ENCODE results near the gene ZHX3.

Gene ZHX3

GRCh38 chr20:41278936-41279335 lies 38.6 kb downstream of the ZHX3 start:
- H3K36me3 ChIP-seq (ENCODE audit: control insufficient read depth in 4 of 4, insufficient read depth in 4 of 4, low read length in 3 of 4), result no peaks in the 10 kb centered on the region
- DNase-seq, result no peak
- ChIA-PET POLR2A (no interaction called here), CTCF (interaction anchor here (1.6 kb wide), 1 partner anchor 14 kb away, joined by 6 read pairs; no protein-coding TSS in a partner anchor)
- H3K27me3 ChIP-seq (replicated peaks in 2 of 5; ENCODE audit: control insufficient read depth in 4 of 5, insufficient read depth in 5 of 5, low read length in 4 of 5), result no peaks in the 10 kb centered on the region
- no peak overlapping the region for H3K27ac ChIP-seq (ENCODE audit: insufficient read depth in 1 of 2, low read depth in 1 of 2, low read length in 2 of 2, poor library complexity in 1 of 2, severe bottlenecking in 2 of 2)
- peaks cover 0 to 15% (median 7%) of the 10 kb centered on the region in 4 experiments for H3K4me1 ChIP-seq (ENCODE audit: control extremely low read depth in 1 of 4, control insufficient read depth in 4 of 4, insufficient read depth in 4 of 4, low read length in 3 of 4)
- no peak overlapping the region for H3K4me3 ChIP-seq (ENCODE audit: control insufficient read depth in 1 of 7, extremely low read depth in 1 of 7, insufficient read depth in 4 of 7, low read depth in 2 of 7, low read length in 6 of 7)
- WGBS (ENCODE audit: insufficient coverage), result 100% methylated on average over 3 of the region's 5 CpGs
- H3K9me3 ChIP-seq (ENCODE audit: control extremely low read depth in 1 of 5, control insufficient read depth in 4 of 5, insufficient read depth in 2 of 5, low read depth in 1 of 5, low read length in 4 of 5), result no peaks in the 10 kb centered on the region

GRCh38 chr20:41277049-41277448 lies 40.5 kb downstream of the ZHX3 start:
- ChIA-PET CTCF (interaction anchor here (1.5 kb wide), 1 partner anchor 63 kb away, joined by 4 read pairs; no protein-coding TSS in a partner anchor), POLR2A (no interaction called here)
- no peaks in the 10 kb centered on the region for H3K27me3 ChIP-seq (replicated peaks in 2 of 5; ENCODE audit: control insufficient read depth in 4 of 5, insufficient read depth in 5 of 5, low read length in 4 of 5)
- H3K9me3 ChIP-seq (ENCODE audit: control extremely low read depth in 1 of 5, control insufficient read depth in 4 of 5, insufficient read depth in 2 of 5, low read depth in 1 of 5, low read length in 4 of 5), result no peaks in the 10 kb centered on the region
- no peak overlapping the region for H3K4me3 ChIP-seq (ENCODE audit: control insufficient read depth in 1 of 7, extremely low read depth in 1 of 7, insufficient read depth in 4 of 7, low read depth in 2 of 7, low read length in 6 of 7)
- H3K36me3 ChIP-seq (ENCODE audit: control insufficient read depth in 4 of 4, insufficient read depth in 4 of 4, low read length in 3 of 4), result no peaks in the 10 kb centered on the region
- no peak overlapping the region for H3K27ac ChIP-seq (ENCODE audit: insufficient read depth in 1 of 2, low read depth in 1 of 2, low read length in 2 of 2, poor library complexity in 1 of 2, severe bottlenecking in 2 of 2)
- 100% methylated on average over 1 of the region's 3 CpGs for WGBS (ENCODE audit: insufficient coverage)
- peaks cover 0 to 15% (median 7%) of the 10 kb centered on the region in 4 experiments for H3K4me1 ChIP-seq (ENCODE audit: control extremely low read depth in 1 of 4, control insufficient read depth in 4 of 4, insufficient read depth in 4 of 4, low read length in 3 of 4)
- DNase-seq, result no peak

- DNase-seq, result peak in 2 of 3 donors; percentile 8 to 10
- Histone ChIP-seq H3K27ac (ENCODE audit: insufficient read depth in 1 of 2, low read depth in 1 of 2, low read length in 2 of 2, poor library complexity in 1 of 2, severe bottlenecking in 2 of 2) (no peak overlapping the region), H3K9me3 (ENCODE audit: control extremely low read depth in 1 of 5, control insufficient read depth in 4 of 5, insufficient read depth in 2 of 5, low read depth in 1 of 5, low read length in 4 of 5) (no peaks in the 10 kb centered on the region), H3K4me1 (ENCODE audit: control extremely low read depth in 1 of 4, control insufficient read depth in 4 of 4, insufficient read depth in 4 of 4, low read length in 3 of 4) (peaks cover 0 to 15% (median 7%) of the 10 kb centered on the region in 4 experiments), H3K36me3 (ENCODE audit: control insufficient read depth in 4 of 4, insufficient read depth in 4 of 4, low read length in 3 of 4) (no peaks in the 10 kb centered on the region), H3K27me3 (replicated peaks in 2 of 5; ENCODE audit: control insufficient read depth in 4 of 5, insufficient read depth in 5 of 5, low read length in 4 of 5) (no peaks in the 10 kb centered on the region), H3K4me3 (ENCODE audit: control insufficient read depth in 1 of 7, extremely low read depth in 1 of 7, insufficient read depth in 4 of 7, low read depth in 2 of 7, low read length in 6 of 7) (no peak overlapping the region)
- 100% methylated on average over 3 of the region's 9 CpGs for WGBS (ENCODE audit: insufficient coverage)
- ChIA-PET CTCF (interaction anchor here (1.5 kb wide), 1 partner anchor 63 kb away, joined by 4 read pairs; no protein-coding TSS in a partner anchor), POLR2A (no interaction called here)
These were observed 41.2 kb downstream of the ZHX3 start for GRCh38 chr20:41276317-41276751.

- ChIA-PET POLR2A (no interaction called here), CTCF (no interaction called here)
- no peaks in the 10 kb centered on the region for H3K27me3 ChIP-seq (replicated peaks in 2 of 5; ENCODE audit: control insufficient read depth in 4 of 5, insufficient read depth in 5 of 5, low read length in 4 of 5)
- peaks cover 0 to 15% (median 7%) of the 10 kb centered on the region in 4 experiments for H3K4me1 ChIP-seq (ENCODE audit: control extremely low read depth in 1 of 4, control insufficient read depth in 4 of 4, insufficient read depth in 4 of 4, low read length in 3 of 4)
- no peak overlapping the region for H3K4me3 ChIP-seq (ENCODE audit: control insufficient read depth in 1 of 7, extremely low read depth in 1 of 7, insufficient read depth in 4 of 7, low read depth in 2 of 7, low read length in 6 of 7)
- no peak overlapping the region for H3K27ac ChIP-seq (ENCODE audit: insufficient read depth in 1 of 2, low read depth in 1 of 2, low read length in 2 of 2, poor library complexity in 1 of 2, severe bottlenecking in 2 of 2)
- WGBS (ENCODE audit: insufficient coverage), result 97% methylated on average over 4 of the region's 4 CpGs
- no peak for DNase-seq
- no peaks in the 10 kb centered on the region for H3K36me3 ChIP-seq (ENCODE audit: control insufficient read depth in 4 of 4, insufficient read depth in 4 of 4, low read length in 3 of 4)
- no peaks in the 10 kb centered on the region for H3K9me3 ChIP-seq (ENCODE audit: control extremely low read depth in 1 of 5, control insufficient read depth in 4 of 5, insufficient read depth in 2 of 5, low read depth in 1 of 5, low read length in 4 of 5)
These were observed 42.2 kb downstream of the ZHX3 start for GRCh38 chr20:41275301-41275731.

GRCh38 chr20:41274152-41274551 lies 43.4 kb downstream of the ZHX3 start:
- H3K9me3 ChIP-seq (ENCODE audit: control extremely low read depth in 1 of 5, control insufficient read depth in 4 of 5, insufficient read depth in 2 of 5, low read depth in 1 of 5, low read length in 4 of 5), result no peaks in the 10 kb centered on the region
- no peak overlapping the region for H3K4me3 ChIP-seq (ENCODE audit: control insufficient read depth in 1 of 7, extremely low read depth in 1 of 7, insufficient read depth in 4 of 7, low read depth in 2 of 7, low read length in 6 of 7)
- 100% methylated on average over 4 of the region's 5 CpGs for WGBS (ENCODE audit: insufficient coverage)
- no peaks in the 10 kb centered on the region for H3K36me3 ChIP-seq (ENCODE audit: control insufficient read depth in 4 of 4, insufficient read depth in 4 of 4, low read length in 3 of 4)
- no peak for DNase-seq
- H3K27ac ChIP-seq (ENCODE audit: insufficient read depth in 1 of 2, low read depth in 1 of 2, low read length in 2 of 2, poor library complexity in 1 of 2, severe bottlenecking in 2 of 2), result no peak overlapping the region
- no peaks in the 10 kb centered on the region for H3K27me3 ChIP-seq (replicated peaks in 2 of 5; ENCODE audit: control insufficient read depth in 4 of 5, insufficient read depth in 5 of 5, low read length in 4 of 5)
- POLR2A ChIA-PET, result no interaction called here
- CTCF ChIA-PET, result no interaction called here
- peaks cover 0 to 4% (median under 1%) of the 10 kb centered on the region in 4 experiments for H3K4me1 ChIP-seq (ENCODE audit: control extremely low read depth in 1 of 4, control insufficient read depth in 4 of 4, insufficient read depth in 4 of 4, low read length in 3 of 4)

GRCh38 chr20:41273445-41273844 lies 44.1 kb downstream of the ZHX3 start:
- DNase-seq, result no peak
- Histone ChIP-seq H3K27me3 (replicated peaks in 2 of 5; ENCODE audit: control insufficient read depth in 4 of 5, insufficient read depth in 5 of 5, low read length in 4 of 5) (no peaks in the 10 kb centered on the region), H3K4me3 (ENCODE audit: control insufficient read depth in 1 of 7, extremely low read depth in 1 of 7, insufficient read depth in 4 of 7, low read depth in 2 of 7, low read length in 6 of 7) (no peak overlapping the region), H3K9me3 (ENCODE audit: control extremely low read depth in 1 of 5, control insufficient read depth in 4 of 5, insufficient read depth in 2 of 5, low read depth in 1 of 5, low read length in 4 of 5) (no peaks in the 10 kb centered on the region), H3K36me3 (ENCODE audit: control insufficient read depth in 4 of 4, insufficient read depth in 4 of 4, low read length in 3 of 4) (no peaks in the 10 kb centered on the region), H3K27ac (ENCODE audit: insufficient read depth in 1 of 2, low read depth in 1 of 2, low read length in 2 of 2, poor library complexity in 1 of 2, severe bottlenecking in 2 of 2) (no peak overlapping the region), H3K4me1 (ENCODE audit: control extremely low read depth in 1 of 4, control insufficient read depth in 4 of 4, insufficient read depth in 4 of 4, low read length in 3 of 4) (no peaks in the 10 kb centered on the region)
- CTCF ChIA-PET, result no interaction called here
- POLR2A ChIA-PET, result no interaction called here

GRCh38 chr20:41272339-41272738 lies 45.2 kb downstream of the ZHX3 start:
- ChIA-PET CTCF (no interaction called here), POLR2A (no interaction called here)
- Histone ChIP-seq H3K4me3 (ENCODE audit: control insufficient read depth in 1 of 7, extremely low read depth in 1 of 7, insufficient read depth in 4 of 7, low read depth in 2 of 7, low read length in 6 of 7) (no peak overlapping the region), H3K36me3 (ENCODE audit: control insufficient read depth in 4 of 4, insufficient read depth in 4 of 4, low read length in 3 of 4) (peaks cover 0 to 5% (median 0%) of the 10 kb centered on the region in 4 experiments), H3K4me1 (ENCODE audit: control extremely low read depth in 1 of 4, control insufficient read depth in 4 of 4, insufficient read depth in 4 of 4, low read length in 3 of 4) (no peaks in the 10 kb centered on the region), H3K27me3 (replicated peaks in 2 of 5; ENCODE audit: control insufficient read depth in 4 of 5, insufficient read depth in 5 of 5, low read length in 4 of 5) (no peaks in the 10 kb centered on the region), H3K9me3 (ENCODE audit: control extremely low read depth in 1 of 5, control insufficient read depth in 4 of 5, insufficient read depth in 2 of 5, low read depth in 1 of 5, low read length in 4 of 5) (no peaks in the 10 kb centered on the region), H3K27ac (ENCODE audit: insufficient read depth in 1 of 2, low read depth in 1 of 2, low read length in 2 of 2, poor library complexity in 1 of 2, severe bottlenecking in 2 of 2) (no peak overlapping the region)
- 40% methylated on average over 1 of the region's 1 CpG for WGBS (ENCODE audit: insufficient coverage)
- no peak for DNase-seq
